UCSD-AML1 (cell line): Measurements from ENCODE around the gene UVSSA.
"Not testable (repeated sequence)": the region's sequence is repeated elsewhere in the genome, so short reads cannot be mapped to it uniquely, and the experiment has no call there.

Experiments
- DNase-seq: peaks from one replicate; lab custom pipeline; 2025; ENCODE audit not compliant: unreplicated experiment; lab: John Stamatoyannopoulos, UW

UVSSA gene

DNA sequence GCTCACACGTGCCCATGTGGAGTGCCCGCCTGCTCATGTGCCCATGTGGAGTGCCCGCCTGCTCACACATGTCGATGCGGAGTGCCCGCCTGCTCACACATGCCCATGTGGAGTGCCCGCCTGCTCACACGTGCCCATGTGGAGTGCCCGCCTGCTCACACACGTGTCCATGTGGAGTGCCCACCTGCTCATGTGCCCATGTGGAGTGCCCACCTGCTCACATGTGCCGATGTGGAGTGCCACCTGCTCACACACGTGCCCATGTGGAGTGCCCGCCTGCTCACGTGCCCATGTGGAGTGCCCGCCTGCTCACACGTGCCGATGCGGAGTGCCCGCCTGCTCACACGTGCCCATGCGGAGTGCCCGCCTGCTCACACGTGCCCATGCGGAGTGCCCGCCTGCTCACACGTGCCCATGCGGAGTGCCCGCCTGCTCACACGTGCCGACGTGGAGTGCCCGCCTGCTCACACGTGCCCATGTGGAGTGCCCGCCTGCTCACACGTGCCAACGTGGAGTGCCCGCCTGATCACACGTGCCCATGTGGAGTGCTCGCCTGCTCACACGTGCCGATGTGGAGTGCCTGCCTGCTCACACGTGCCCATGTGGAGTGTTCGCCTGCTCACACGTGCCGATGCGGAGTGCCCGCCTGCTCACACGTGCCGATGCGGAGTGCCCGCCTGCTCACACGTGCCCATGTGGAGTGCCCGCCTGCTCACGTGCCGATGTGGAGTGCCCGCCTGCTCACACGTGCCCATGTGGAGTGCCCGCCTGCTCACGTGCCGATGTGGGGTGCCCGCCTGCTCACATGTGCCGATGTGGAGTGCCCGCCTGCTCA, 47.8 kb downstream of the UVSSA start:
- not testable (repeated sequence) for DNase-seq

- DNase-seq: not testable (repeated sequence)
These were observed 48.4 kb downstream of the UVSSA start for GRCh38 chr4:1395389-1395820.

GRCh38 chr4:1395941-1396805, 49.2 kb downstream of the UVSSA start:
- no peak for DNase-seq

GRCh38 chr4:1396806-1397455, 49.9 kb downstream of the UVSSA start:
- no peak for DNase-seq

- DNase-seq: no peak
These were observed 51.9 kb downstream of the UVSSA start for GRCh38 chr4:1398681-1399507.

- DNase-seq: no peak
These were observed 52.6 kb downstream of the UVSSA start for GRCh38 chr4:1399508-1400190.

GRCh38 chr4:1400191-1400805, 53.3 kb downstream of the UVSSA start:
- no peak for DNase-seq

GRCh38 chr4:1400831-1401408, 53.9 kb downstream of the UVSSA start:
- no peak for DNase-seq

DNA sequence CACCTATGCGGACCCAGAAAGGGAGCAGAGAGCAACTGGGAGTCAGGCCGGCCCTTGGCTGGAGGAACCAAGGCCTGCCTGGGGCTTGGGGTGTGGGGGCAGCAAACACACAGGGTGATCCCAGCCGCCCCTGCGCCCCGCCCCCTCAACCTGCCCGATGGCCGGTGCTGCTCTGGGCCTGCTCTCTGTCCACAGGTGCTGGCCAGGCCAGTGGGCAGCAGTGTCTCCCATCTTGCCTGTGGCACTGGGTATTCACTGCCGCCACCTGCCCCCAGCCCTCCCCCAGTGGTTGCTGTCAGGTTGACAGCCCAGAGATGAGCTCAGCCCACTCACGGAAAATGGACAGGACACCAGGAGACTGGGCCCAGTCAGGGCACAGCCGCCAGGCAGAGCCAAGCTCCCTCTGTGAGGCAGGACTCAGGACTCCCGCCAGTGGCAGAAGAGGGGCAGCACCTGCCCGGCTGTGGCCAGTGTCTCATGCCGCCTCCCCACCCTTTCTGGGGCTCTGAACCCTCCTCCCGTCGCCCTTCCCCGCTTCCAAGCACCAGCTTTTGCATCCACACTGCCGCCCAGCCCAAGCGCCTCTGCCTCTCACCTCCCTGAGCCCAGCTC, 54.5 kb downstream of the UVSSA start:
- DNase-seq: no peak

GRCh38 chr4:1402021-1402515, 55.1 kb downstream of the UVSSA start:
- no peak for DNase-seq

DNA sequence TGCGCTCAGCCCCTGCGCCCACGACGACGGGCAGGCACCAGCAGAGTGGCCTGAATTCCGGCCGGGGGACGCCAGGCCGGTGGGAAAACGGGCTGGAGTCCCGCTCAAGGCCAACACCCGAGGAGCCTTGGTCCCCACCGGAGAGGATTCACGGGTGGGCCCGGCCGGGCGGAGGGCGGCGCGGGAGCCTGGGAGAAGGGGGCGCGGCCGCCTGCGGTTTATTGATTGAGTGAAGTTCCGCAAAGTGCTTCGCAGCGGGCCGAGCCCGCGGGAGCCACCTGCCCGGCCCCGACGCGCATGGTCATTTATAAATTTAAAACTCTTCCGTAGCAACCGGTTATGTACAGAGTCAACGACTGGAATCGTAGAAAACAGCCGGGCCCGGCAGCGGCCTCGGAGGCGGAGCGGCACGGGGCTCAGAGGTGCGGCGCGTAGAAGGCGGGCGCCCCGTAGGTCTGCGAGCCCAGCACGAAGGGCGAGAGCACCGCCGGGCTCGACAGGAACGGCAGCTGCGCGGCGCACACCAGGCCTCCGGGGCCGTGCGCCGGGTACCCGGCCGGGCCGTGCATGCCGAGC, 55.6 kb downstream of the UVSSA start:
- no peak for DNase-seq

GRCh38 chr4:1403177-1403583, 56.2 kb downstream of the UVSSA start:
- DNase-seq: no peak

DNA sequence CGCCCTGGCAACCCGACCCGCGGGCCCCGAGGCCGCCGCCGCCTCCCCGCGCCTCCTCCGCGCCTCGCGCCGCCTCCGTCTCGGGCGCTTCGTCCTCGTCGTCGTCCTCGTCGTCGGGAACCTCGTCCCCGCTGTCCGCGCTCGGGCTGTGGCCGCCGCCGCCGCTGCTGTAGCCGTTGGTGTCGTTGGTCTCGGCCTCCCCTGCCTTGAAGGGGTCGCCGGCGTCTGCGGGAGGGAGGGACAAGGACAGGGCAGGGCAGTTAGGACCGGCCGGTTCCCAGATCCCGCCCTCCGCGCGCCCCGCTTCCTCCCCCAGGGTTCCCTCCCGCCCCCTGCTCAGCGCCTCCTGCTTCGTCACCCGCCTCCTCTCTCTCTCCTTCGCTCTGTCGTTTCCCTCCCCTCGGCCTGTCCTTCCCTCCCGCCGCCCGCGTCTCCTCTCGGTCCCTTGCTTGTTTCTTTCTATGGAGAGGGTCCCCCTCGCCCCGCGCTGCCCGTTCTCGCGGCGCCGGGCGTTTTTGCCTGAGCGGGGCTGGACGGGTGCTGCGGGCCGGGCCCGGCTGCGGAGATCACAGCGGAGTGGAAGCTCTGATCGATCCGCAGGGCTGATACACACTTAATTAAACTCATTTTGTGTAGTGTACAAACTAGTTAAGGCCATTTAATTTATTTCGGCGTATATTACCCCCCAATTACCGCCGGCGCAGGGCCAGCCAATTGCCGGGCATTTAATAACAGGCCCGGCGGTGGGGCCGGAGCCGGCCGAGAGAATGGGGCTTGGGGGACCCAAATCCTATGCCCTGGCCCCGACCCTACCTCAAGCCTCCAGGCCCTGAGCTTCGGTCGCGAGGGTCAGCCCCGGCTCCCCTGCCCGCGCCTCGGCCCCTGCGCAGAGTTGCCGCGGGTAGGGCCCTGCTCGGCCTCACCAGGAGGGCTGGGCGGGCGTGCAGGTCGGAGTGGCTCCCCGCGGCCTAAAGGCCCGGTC, 56.9 kb downstream of the UVSSA start:
- no peak for DNase-seq

- no peak for DNase-seq
These were observed 57.7 kb downstream of the UVSSA start for GRCh38 chr4:1404573-1405253.

DNA sequence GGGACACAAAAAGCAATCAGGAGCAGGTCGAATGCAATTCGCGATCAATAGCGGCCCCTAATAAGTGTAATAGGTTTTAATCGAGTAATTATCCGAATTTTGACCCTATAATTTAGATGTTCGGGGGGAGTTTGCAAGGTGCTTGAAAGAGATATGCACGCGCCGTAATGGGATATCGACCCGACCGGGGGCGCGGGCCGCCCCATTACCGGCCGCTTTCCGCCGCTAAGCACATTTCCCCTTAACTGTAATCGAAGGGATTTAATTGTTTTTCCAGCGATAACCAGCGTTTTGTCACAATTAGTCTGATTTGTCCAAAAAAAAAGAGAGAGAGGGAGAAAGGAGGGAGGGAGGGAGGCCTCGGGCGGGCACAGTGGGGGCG, 58.2 kb downstream of the UVSSA start:
- DNase-seq: no peak

- DNase-seq: no peak
These were observed 58.8 kb downstream of the UVSSA start for GRCh38 chr4:1405636-1406393.
